ENCODE results near the gene DNAH8. TPM values are rescaled to one million over a fixed set of nuclear protein-coding genes. Genes with fewer than 3 reads are reported as not detected.
"Not testable (repeated sequence)": the region's sequence is repeated elsewhere in the genome, so short reads cannot be mapped to it uniquely, and the experiment has no call there.

Gene DNAH8
- total RNA-seq, 1 experiment from 2014 or later = not detected

GRCh38 chr6:38843798-38844197, 128.7 kb downstream of the DNAH8 start:
- DNase-seq (ENCODE audit: low read depth) = no peak

- DNase-seq (ENCODE audit: low read depth) = no peak
Observed at GRCh38 chr6:38845931-38846330, 130.8 kb downstream of the DNAH8 start.

- DNase-seq (ENCODE audit: low read depth) = no peak
Observed at GRCh38 chr6:38846361-38846760, 131.2 kb downstream of the DNAH8 start.

- DNase-seq (ENCODE audit: low read depth) = peak; percentile 69
Observed at GRCh38 chr6:38846844-38847243, 131.7 kb downstream of the DNAH8 start.

GRCh38 chr6:38847497-38847896, 132.4 kb downstream of the DNAH8 start:
- no peak for DNase-seq (ENCODE audit: low read depth)

- no peak for DNase-seq (ENCODE audit: low read depth)
Observed at GRCh38 chr6:38848760-38849159, 133.6 kb downstream of the DNAH8 start.

GRCh38 chr6:38852215-38852614, 137.1 kb downstream of the DNAH8 start:
- DNase-seq (ENCODE audit: low read depth) = no peak

GRCh38 chr6:38853236-38853635, 138.1 kb downstream of the DNAH8 start:
- no peak for DNase-seq (ENCODE audit: low read depth)

GRCh38 chr6:38856492-38856891, 141.4 kb downstream of the DNAH8 start:
- DNase-seq (ENCODE audit: low read depth) = no peak

GRCh38 chr6:38857815-38858214, 142.7 kb downstream of the DNAH8 start:
- no peak for DNase-seq (ENCODE audit: low read depth)

- no peak for DNase-seq (ENCODE audit: low read depth)
Observed at GRCh38 chr6:38860041-38860440, 144.9 kb downstream of the DNAH8 start.

GRCh38 chr6:38861926-38862401, 146.9 kb downstream of the DNAH8 start:
- DNase-seq (ENCODE audit: low read depth) = no peak

GRCh38 chr6:38865521-38866174, 150.5 kb downstream of the DNAH8 start:
- DNase-seq (ENCODE audit: low read depth) = no peak

- DNase-seq (ENCODE audit: low read depth) = no peak
Observed at GRCh38 chr6:38867726-38868125, 152.6 kb downstream of the DNAH8 start.

GRCh38 chr6:38871741-38872568, 156.8 kb downstream of the DNAH8 start:
- DNase-seq (ENCODE audit: low read depth) = peak; percentile 44

- no peak for DNase-seq (ENCODE audit: low read depth)
Observed at GRCh38 chr6:38873001-38873400, 157.9 kb downstream of the DNAH8 start.

GRCh38 chr6:38873816-38874215, 158.7 kb downstream of the DNAH8 start:
- not testable (repeated sequence) for DNase-seq (ENCODE audit: low read depth)

- DNase-seq (ENCODE audit: low read depth) = peak; percentile 43
Observed at GRCh38 chr6:38876475-38876874, 161.4 kb downstream of the DNAH8 start.

GRCh38 chr6:38877721-38878120, 162.6 kb downstream of the DNAH8 start:
- DNase-seq (ENCODE audit: low read depth) = no peak

GRCh38 chr6:38882157-38882556, 167.0 kb downstream of the DNAH8 start:
- no peak for DNase-seq (ENCODE audit: low read depth)

GRCh38 chr6:38897507-38897906, 182.4 kb downstream of the DNAH8 start:
- DNase-seq (ENCODE audit: low read depth) = no peak

- no peak for DNase-seq (ENCODE audit: low read depth)
Observed at GRCh38 chr6:38901802-38902522, 186.9 kb downstream of the DNAH8 start.

All from M059J (cell line).